Effector memory CD4-positive, alpha-beta T cell (primary cell): ENCODE results near the gene SPSB2.
"Not testable (repeated sequence)": the region's sequence is repeated elsewhere in the genome, so short reads cannot be mapped to it uniquely, and the experiment has no call there.

ENCODE experiments used
- DNase-seq, 3 donors: peaks; one replicate each; pipeline ENCODE4 v3.0.0-alpha.2; 2020
- H3K27ac ChIP-seq: 2 replicates; pipeline ENCODE4 v1.7.0; 2013; ENCODE audit warnings: mild to moderate bottlenecking, low read length, moderate library complexity; ENCODE audit not compliant: insufficient read depth, poor library complexity, severe bottlenecking
- H3K27me3 ChIP-seq: replicated peaks from 2 replicates; pipeline ENCODE4 v1.7.0; 2013; ENCODE audit warnings: mild to moderate bottlenecking, low read length; ENCODE audit not compliant: insufficient read depth, control insufficient read depth, poor library complexity, severe bottlenecking
- H3K36me3 ChIP-seq: 2 replicates; pipeline ENCODE4 v1.7.0; 2013; ENCODE audit warnings: mild to moderate bottlenecking, low read length, moderate library complexity; ENCODE audit not compliant: control insufficient read depth, insufficient read depth
- H3K4me1 ChIP-seq: 2 replicates; pipeline ENCODE4 v1.7.0; 2013; ENCODE audit warnings: low read length, mild to moderate bottlenecking; ENCODE audit not compliant: control insufficient read depth, insufficient read depth, poor library complexity, severe bottlenecking
- H3K4me3 ChIP-seq: 2 replicates; pipeline ENCODE4 v1.7.0; 2013; ENCODE audit warnings: low read length, low read depth, mild to moderate bottlenecking; ENCODE audit not compliant: insufficient read depth, poor library complexity, severe bottlenecking
- H3K9me3 ChIP-seq: 2 replicates; pipeline ENCODE4 v1.7.0; 2013; ENCODE audit warnings: mild to moderate bottlenecking, low read length, moderate library complexity; ENCODE audit not compliant: control insufficient read depth

SPSB2 gene

DNA sequence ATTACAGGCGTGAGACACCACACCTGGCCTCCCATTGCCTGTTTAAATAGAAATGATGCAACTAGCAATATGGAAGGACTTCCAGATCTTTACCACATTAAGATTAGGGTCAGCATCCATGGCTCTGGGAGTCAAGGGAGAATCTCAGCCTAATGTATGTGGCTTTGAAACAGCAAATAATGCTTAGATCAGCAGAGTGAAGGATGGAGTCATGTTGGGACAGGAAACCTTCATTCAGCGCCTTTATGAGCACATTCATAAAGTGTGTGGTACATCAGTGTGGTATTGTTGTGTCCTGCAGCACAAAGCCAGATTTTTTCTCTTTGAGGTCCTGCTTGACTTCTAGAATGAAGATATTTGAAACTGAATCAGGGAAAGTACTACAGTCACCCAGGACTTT, 15.3 kb upstream of the SPSB2 start:
- H3K9me3 ChIP-seq = no peaks in the 10 kb centered on the region
- no peak overlapping the region for H3K27ac ChIP-seq
- no peaks in the 10 kb centered on the region for H3K36me3 ChIP-seq
- no peak for DNase-seq
- no peaks in the 10 kb centered on the region for H3K27me3 ChIP-seq
- H3K4me3 ChIP-seq = no peak overlapping the region
- peaks cover 6% of the 10 kb centered on the region for H3K4me1 ChIP-seq

DNA sequence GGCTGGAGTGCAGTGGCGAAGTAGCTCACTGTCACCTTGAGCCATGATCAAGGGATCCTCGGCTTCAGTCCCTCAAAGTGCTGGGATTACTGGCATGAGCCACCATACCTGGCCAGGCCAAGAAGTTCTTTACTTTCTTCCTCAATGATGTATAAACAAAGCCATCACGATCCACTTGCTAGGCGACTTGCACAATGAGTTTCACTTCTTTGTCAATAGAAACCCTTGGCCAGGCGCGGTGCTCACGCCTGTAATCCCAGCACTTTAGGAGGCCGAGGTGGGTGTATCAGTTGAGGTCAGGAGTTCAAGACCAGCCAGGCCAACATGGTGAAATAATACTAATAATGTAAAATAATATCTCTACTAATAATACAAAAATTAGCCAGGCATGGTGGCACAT, 14.4 kb upstream of the SPSB2 start:
- H3K4me1 ChIP-seq = peaks cover 6% of the 10 kb centered on the region
- no peaks in the 10 kb centered on the region for H3K9me3 ChIP-seq
- no peak for DNase-seq
- no peaks in the 10 kb centered on the region for H3K36me3 ChIP-seq
- no peak overlapping the region for H3K4me3 ChIP-seq
- H3K27ac ChIP-seq = no peak overlapping the region
- H3K27me3 ChIP-seq = no peaks in the 10 kb centered on the region

DNA sequence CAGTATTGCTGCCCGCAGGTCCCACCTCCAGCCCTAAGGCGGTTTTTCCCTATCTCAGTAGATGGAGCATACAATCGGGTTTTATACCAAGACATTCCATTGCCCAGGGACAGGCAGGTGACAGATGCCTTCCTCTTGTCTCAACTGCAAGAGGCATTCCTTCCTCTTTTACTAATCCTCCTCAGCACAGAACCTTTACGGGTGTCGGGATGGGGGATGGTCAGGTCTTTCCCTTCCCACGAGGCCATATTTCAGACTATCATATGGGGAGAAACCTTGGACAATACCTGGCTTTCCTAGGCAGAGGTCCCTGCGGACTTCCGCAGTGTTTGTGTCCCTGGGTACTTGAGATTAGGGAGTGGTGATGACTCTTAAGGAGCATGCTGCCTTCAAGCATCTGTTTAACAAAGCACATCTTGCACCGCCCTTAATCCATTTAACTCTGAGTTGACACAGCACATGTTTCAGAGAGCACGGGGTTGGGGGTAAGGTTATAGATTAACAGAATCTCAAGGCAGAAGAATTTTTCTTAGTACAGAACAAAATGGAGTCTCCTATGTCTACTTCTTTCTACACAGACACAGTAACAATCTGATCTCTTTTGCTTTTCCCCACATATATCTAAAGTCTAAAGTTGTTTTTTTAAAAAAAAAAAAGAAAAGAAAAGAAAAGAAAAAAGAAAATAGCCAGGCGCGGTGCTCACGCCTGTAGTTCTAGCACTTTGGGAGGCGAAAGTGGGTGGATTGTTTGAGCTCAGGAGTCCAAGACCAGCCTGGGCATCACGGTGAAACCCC, 13.3 kb upstream of the SPSB2 start:
- H3K4me1 ChIP-seq, H3K27ac ChIP-seq, H3K4me3 ChIP-seq, H3K36me3 ChIP-seq, DNase-seq, H3K9me3 ChIP-seq, H3K27me3 ChIP-seq: not testable (repeated sequence)

DNA sequence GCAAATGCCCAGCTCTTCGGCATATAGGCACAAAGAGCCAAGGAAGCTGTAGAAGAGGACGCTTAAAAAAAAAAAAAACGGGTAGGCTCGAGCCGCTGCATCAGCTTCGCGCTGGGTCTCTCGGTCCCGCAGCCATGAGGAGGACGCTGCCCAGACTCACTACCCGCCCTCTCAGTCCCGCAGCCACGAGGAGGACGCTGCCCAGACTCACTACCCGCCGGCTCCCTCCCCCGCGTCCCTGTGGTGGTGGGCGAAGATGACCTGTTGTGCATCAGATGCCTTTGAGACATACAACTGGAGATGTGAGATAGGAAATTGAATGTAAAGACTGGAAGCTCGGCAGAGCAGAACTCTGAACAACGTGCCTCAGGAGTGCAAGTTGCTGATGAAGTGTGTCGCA, 11.4 kb upstream of the SPSB2 start:
- no peaks in the 10 kb centered on the region for H3K9me3 ChIP-seq
- no peaks in the 10 kb centered on the region for H3K27me3 ChIP-seq
- no peak overlapping the region for H3K4me3 ChIP-seq
- no peaks in the 10 kb centered on the region for H3K4me1 ChIP-seq
- no peak overlapping the region for H3K27ac ChIP-seq
- no peak for DNase-seq
- no peaks in the 10 kb centered on the region for H3K36me3 ChIP-seq

DNA sequence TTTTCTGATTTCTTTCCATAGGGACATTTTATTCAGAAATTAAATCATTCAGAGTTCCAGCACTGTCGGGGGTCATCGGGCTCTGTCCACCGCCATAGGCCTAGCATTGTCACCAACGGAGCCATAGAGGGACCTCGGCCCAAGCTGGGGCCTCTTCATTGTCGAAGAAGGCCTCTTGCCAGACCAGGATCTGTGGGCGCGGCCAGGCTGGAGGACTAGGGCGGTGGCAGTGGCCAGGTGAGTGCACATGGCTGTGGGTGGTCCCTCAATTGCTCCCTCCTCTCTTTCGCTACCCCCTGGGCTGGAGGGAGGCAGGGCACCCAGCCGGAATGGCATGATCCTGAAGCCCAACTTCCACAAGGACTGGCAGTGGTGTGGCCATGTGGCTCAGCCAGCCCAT, 10.6 kb upstream of the SPSB2 start:
- no peak overlapping the region for H3K27ac ChIP-seq
- H3K4me3 ChIP-seq = no peak overlapping the region
- no peaks in the 10 kb centered on the region for H3K9me3 ChIP-seq
- H3K27me3 ChIP-seq = no peaks in the 10 kb centered on the region
- no peaks in the 10 kb centered on the region for H3K4me1 ChIP-seq
- no peak for DNase-seq
- no peaks in the 10 kb centered on the region for H3K36me3 ChIP-seq

DNA sequence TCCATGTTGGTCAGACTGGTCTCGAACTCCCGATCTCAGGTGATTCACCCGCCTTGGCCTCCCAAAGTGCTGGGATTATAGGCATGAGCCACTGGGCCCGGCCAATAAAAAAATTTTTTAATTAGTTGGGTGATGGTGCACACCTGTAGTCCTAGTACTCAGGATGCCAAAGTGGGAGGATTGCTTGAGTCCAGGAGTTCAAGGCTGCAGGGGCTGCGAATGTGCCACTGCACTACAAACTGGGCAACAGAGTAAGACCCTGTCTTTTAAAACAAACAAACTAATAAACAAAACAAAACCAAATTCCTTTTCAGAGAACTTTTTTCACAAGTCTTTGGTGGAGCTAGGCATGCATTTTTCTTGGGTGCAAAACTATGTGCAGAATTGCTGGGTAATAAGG, 10.1 kb upstream of the SPSB2 start:
- Histone ChIP-seq H3K27ac (no peak overlapping the region), H3K4me3 (no peak overlapping the region), H3K4me1 (no peaks in the 10 kb centered on the region), H3K9me3 (no peaks in the 10 kb centered on the region), H3K36me3 (no peaks in the 10 kb centered on the region), H3K27me3 (no peaks in the 10 kb centered on the region)
- DNase-seq = no peak

DNA sequence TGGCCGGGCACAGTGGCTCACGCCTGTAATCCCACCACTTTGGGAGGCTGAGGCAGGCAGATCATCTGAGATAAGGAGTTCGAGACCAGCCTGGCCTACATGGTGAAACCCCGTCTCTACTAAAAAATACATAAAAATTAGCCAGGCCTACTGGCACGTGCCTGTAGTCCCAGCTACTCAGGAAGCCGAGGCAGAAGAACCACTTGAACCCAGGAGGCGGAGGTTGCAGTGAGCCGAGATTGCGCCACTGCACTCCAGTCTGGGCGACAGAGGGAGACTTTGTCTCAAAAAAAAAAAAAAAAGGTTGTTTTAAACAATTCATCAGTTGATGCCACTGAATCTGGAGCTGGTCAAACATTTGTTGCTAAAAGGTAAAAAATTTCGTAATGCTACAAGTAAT, 6.7 kb upstream of the SPSB2 start:
- H3K9me3 ChIP-seq, H3K36me3 ChIP-seq, H3K27ac ChIP-seq, H3K27me3 ChIP-seq, H3K4me1 ChIP-seq, H3K4me3 ChIP-seq, DNase-seq: not testable (repeated sequence)

DNA sequence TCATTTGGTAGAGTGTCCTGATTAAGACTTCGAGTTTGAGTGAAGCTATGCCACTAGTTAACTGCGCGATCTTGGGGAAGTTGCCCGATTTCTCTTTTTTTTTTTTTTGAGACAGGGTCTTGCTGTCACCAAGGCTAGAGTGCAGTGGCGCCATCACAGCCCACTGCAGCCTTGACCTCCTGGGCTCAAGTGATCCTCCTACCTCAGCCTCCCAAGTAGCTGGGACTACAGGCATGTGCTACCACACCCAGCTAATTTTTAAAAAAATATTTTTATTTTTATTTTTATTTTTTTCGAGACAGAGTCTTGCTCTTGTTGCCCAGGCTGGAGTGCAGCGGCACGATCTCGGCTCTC, 889 bp upstream of the SPSB2 start:
- not testable (repeated sequence) for H3K9me3 ChIP-seq, H3K27me3 ChIP-seq, DNase-seq
- Histone ChIP-seq H3K27ac (peak overlapping the region; percentile 82), H3K4me3 (peak overlapping the region; percentile 83), H3K36me3 (peaks cover 12% of the 10 kb centered on the region), H3K4me1 (peaks cover 27% of the 10 kb centered on the region)

DNA sequence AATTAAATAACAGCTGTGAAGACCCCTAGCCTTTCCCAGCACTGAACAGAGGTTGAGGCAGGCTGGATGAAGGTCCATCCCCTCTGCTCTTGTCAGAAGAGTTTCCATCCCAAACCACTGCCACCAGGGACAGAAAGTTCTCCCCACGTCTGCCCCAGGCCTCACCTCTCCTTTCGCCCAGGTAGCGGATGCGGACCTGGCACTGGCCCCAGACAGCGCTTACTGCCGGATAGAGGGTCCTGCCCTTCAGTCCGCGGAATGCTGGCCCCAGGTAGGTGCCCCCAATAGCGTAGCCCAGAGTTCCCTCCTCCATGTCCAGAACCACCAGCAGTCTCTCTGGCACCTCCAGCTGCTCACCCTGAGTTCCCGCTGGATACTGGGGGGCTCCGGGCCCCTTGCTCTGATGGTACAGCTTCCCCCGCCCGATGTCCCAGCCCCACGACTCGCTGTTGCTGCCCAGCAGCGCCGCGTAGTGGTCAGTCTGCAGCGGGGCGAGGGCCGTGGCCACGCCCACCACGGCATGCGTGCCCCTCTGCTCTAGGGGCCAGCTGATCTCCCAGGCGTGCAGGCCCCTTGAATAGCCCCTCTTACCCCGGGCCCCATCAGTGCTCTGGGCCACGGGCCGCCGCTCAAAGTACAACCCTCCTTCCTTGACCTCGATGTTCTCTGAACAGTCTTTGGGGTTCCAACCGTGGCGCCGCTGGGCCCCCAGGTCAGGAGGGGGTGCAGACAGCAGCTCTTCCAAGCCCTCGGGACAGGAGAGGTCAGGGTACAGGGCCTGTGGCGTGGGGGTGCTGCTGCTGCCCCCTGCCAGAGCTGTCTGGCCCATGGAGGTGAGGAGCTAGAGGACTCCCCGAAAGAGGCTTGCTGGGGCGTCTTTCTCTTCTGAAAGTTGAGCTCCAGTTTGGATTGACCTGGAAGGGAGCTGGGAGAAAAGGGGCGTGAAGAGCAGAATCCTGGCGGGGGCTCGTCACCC, 742 bp downstream of the SPSB2 start:
- Histone ChIP-seq H3K27ac (peak overlapping the region; percentile 82), H3K4me1 (peaks cover 38% of the 10 kb centered on the region), H3K27me3 (no peaks in the 10 kb centered on the region), H3K4me3 (peak overlapping the region; percentile 83), H3K36me3 (peaks cover 12% of the 10 kb centered on the region), H3K9me3 (no peaks in the 10 kb centered on the region)
- peak; percentile 66 to 75 (median 71) for DNase-seq
